Subcutaneous adipose tissue (tissue), 4 donors: ENCODE measurements around the gene ARHGDIG. TPM values are rescaled to one million over a fixed set of nuclear protein-coding genes. Genes with fewer than 3 reads are reported as not detected.

Experiments
- CTCF ChIP-seq: fragments of 450-650 bp; IDR thresholded peaks from one replicate; pipeline ENCODE4 v1.5.1; 2016; ENCODE audit warnings: low read depth, mild to moderate bottlenecking, control low read depth, antibody characterized with exemption, moderate library complexity
- total RNA-seq, 4 donors: library from RNA; depleted of rRNA; stranded (reverse); fragments of >200 nt; gene quantifications; one replicate each; pipeline ENCODE4 v1.1.0, GENCODE V29; 2016

Gene ARHGDIG
- total RNA-seq, 4 donors from 2014 or later = not detected

- no peak for TF ChIP-seq CTCF
Measured at GRCh38 chr16:270381-271255, 9.8 kb upstream of the ARHGDIG start.

GRCh38 chr16:272633-273546 lies 7.5 kb upstream of the ARHGDIG start:
- no peak for TF ChIP-seq CTCF

GRCh38 chr16:273547-274421 lies 6.6 kb upstream of the ARHGDIG start:
- no peak for TF ChIP-seq CTCF

GRCh38 chr16:275041-275641 lies 5.2 kb upstream of the ARHGDIG start:
- no peak for TF ChIP-seq CTCF

- TF ChIP-seq CTCF = no peak
Measured at GRCh38 chr16:275786-276232, 4.6 kb upstream of the ARHGDIG start, which contains the start of gene RGS11. RGS11 (minus strand) TSS chr16:275944; CDS start chr16:275911, 33 bp downstream.

- no peak for TF ChIP-seq CTCF
Measured at GRCh38 chr16:276426-277077, 3.8 kb upstream of the ARHGDIG start.
